T1000 (cell line): ENCODE data around the gene EPS8L3.
"Not testable (repeated sequence)": the region's sequence is repeated elsewhere in the genome, so short reads cannot be mapped to it uniquely, and the experiment has no call there.

Experiments used
- DNase-seq: peaks from one replicate; lab custom pipeline; 2025; ENCODE audit warnings: mixed read lengths; lab: John Stamatoyannopoulos, UW

EPS8L3 gene

GRCh38 chr1:109711593-109712320 is 52.0 kb downstream of the EPS8L3 start, which contains the start of gene GSTM5:
GSTM5 (plus strand) TSS chr1:109712251; CDS start chr1:109712313, 62 bp downstream.
- not testable (repeated sequence) for DNase-seq

GRCh38 chr1:109709822-109710221 is 53.9 kb downstream of the EPS8L3 start:
- not testable (repeated sequence) for DNase-seq

GRCh38 chr1:109708949-109709348 is 54.8 kb downstream of the EPS8L3 start:
- not testable (repeated sequence) for DNase-seq

- no peak for DNase-seq
Observed at GRCh38 chr1:109705411-109705810, 58.3 kb downstream of the EPS8L3 start.

- no peak for DNase-seq
Observed at GRCh38 chr1:109704173-109704572, 59.5 kb downstream of the EPS8L3 start.

- DNase-seq, result not testable (repeated sequence)
Observed at GRCh38 chr1:109702940-109703339, 60.8 kb downstream of the EPS8L3 start.
